GM12878 (cell line): ENCODE data around the gene SCAMP1. TPM values are rescaled to one million over a fixed set of nuclear protein-coding genes. Genes with fewer than 3 reads are reported as not detected.

ENCODE experiments used
- ATAC-seq: fragments of 200-7000 bp; cut with Tn5 transposase; 3 replicates; pipeline ENCODE4 v1.9.1; 2020; ENCODE audit warnings: mild to moderate bottlenecking, moderate library complexity
- BruUV-seq: library from RNA; stranded (reverse); fragments of 400-500 nt; replicated peaks from 2 replicates; lab custom pipeline; 2021; lab: Mats Ljungman, UMichigan
- CTCF ChIA-PET: fragments of 300-600 bp; sonication (Branson Sonifier 250); formaldehyde crosslinking; extraction: SDS; loops from one replicate; lab custom pipeline; 2021; ENCODE audit warnings: inconsistent platforms; lab: Yijun Ruan, JAX
- POLR2A ChIA-PET: fragments of 350-600 bp; formaldehyde crosslinking; extraction: SDS; loops from one replicate; lab custom pipeline; 2021; ENCODE audit warnings: inconsistent platforms; lab: Charles Lee
- RAD21 ChIA-PET: fragments of 300-600 bp; sonication (Branson Sonifier 250); formaldehyde crosslinking; loops from one replicate; lab custom pipeline; 2023; ENCODE audit warnings: antibody characterized with exemption; ENCODE audit not compliant: unreplicated experiment; lab: Charles Lee
- SMC1A ChIA-PET: fragments of 300-600 bp; sonication (Branson Sonifier 250); formaldehyde crosslinking; loops from one replicate; lab custom pipeline; 2023; ENCODE audit not compliant: unreplicated experiment, uncharacterized antibody; lab: Charles Lee
- DNase-seq: peaks from one replicate; pipeline ENCODE4 v3.0.0-alpha.2; 2011; ENCODE audit warnings: low read depth, low spot score
- FAIRE-seq: peaks from 3 replicates; lab custom pipeline; 2011; peaks lifted over from hg19 to GRCh38; lab: Jason Lieb, UNC
- H2AFZ ChIP-seq: 2 replicates; pipeline ENCODE4 v1.6.0; 2011; ENCODE audit warnings: low read depth, low read length, control low read depth; ENCODE audit not compliant: control insufficient read depth
- H3K27ac ChIP-seq: 2 replicates; pipeline ENCODE4 v1.5.1; 2011; ENCODE audit warnings: control low read depth; ENCODE audit not compliant: control insufficient read depth, insufficient read depth
- H3K27me3 ChIP-seq, 2 experiments: replicated peaks in 1 of 2; 2 replicates each; pipeline versions ENCODE4 v1.6.0 to v1.6.1; 2011; ENCODE audit warnings: low read length in 1 of 2; ENCODE audit not compliant: control insufficient read depth in 2 of 2, insufficient read depth in 2 of 2
- H3K36me3 ChIP-seq, 2 experiments: 2 replicates each; pipeline ENCODE4 v1.5.1; 2011; ENCODE audit warnings: low read length in 1 of 2; ENCODE audit not compliant: control insufficient read depth in 2 of 2, insufficient read depth in 2 of 2
- H3K4me1 ChIP-seq: 2 replicates; pipeline ENCODE4 v1.6.1; 2011; ENCODE audit warnings: mild to moderate bottlenecking, low read length, moderate library complexity, mixed read lengths; ENCODE audit not compliant: control insufficient read depth, insufficient read depth
- H3K4me2 ChIP-seq: 2 replicates; pipeline ENCODE4 v1.6.0; 2011; ENCODE audit warnings: control low read depth; ENCODE audit not compliant: control insufficient read depth, insufficient read depth
- H3K4me3 ChIP-seq: fragments of 200-600 bp; sonication (generic); 2 replicates; pipeline ENCODE4 v1.5.1; 2016
- H3K79me2 ChIP-seq: 2 replicates; pipeline ENCODE4 v1.6.0; 2011; ENCODE audit warnings: low read length; ENCODE audit not compliant: control insufficient read depth, insufficient read depth
- H3K9ac ChIP-seq: 2 replicates; pipeline ENCODE4 v1.8.0; 2011; ENCODE audit warnings: low read length, control low read depth, mixed read lengths; ENCODE audit not compliant: control insufficient read depth, insufficient read depth
- H3K9me3 ChIP-seq: replicated peaks from 3 replicates; pipeline ENCODE4 v1.5.1; 2011; ENCODE audit warnings: mild to moderate bottlenecking, low read length; ENCODE audit not compliant: control insufficient read depth, insufficient read depth
- H4K20me1 ChIP-seq: 2 replicates; pipeline ENCODE4 v1.6.0; 2011; ENCODE audit not compliant: control insufficient read depth, insufficient read depth
- EP300 ChIP-seq, 2 experiments: fragments of 150-350 bp in 1 of 2; IDR thresholded peaks; 2 replicates each; pipeline ENCODE4 v1.6.1; 2011 to 2012; ENCODE audit warnings: low read depth in 2 of 2, low read length in 2 of 2, borderline replicate concordance in 1 of 2, improper control_type of control experiment in 1 of 2, inconsistent platforms in 1 of 2; ENCODE audit not compliant: control insufficient read depth in 1 of 2
- IRF5 ChIP-seq: fragments of 450-650 bp; IDR thresholded peaks from 2 replicates; pipeline ENCODE4 v1.6.1; 2017; ENCODE audit warnings: borderline replicate concordance
- JUNB ChIP-seq: IDR thresholded peaks from 2 replicates; pipeline ENCODE4 v1.6.1; 2016; ENCODE audit warnings: antibody characterized with exemption, mild to moderate bottlenecking
- ZNF592 ChIP-seq: fragments of 450-650 bp; IDR thresholded peaks from 2 replicates; pipeline ENCODE4 v1.6.1; 2017; ENCODE audit warnings: mild to moderate bottlenecking, moderate library complexity
- WGBS: methylation state at CpG from one replicate; pipeline ENCODE4 v1.1.6; 2016; ENCODE audit warnings: low lambda C conversion rate; ENCODE audit not compliant: insufficient replicate concordance, insufficient coverage; ENCODE audit errors: missing lambda C conversion rate; 5-methylcytosine and 5-hydroxymethylcytosine counted together
- in situ Hi-C: fragments of 300-500 bp; cut with MboI; formaldehyde crosslinking; loops from 9 replicates; pipeline ENCODE4 v1.14.3; 2018; ENCODE audit warnings: mixed read lengths
- intact Hi-C: fragments of 100-400 bp; cut with micrococcal nuclease; formaldehyde crosslinking; loops from one replicate; pipeline ENCODE4 v1.14.2; 2022; ENCODE audit not compliant: unreplicated experiment
- polyA plus RNA-seq, 11 experiments: library from polyadenylated mRNA; depleted of rRNA in 4 of 11; unstranded in 6 of 11; stranded (reverse) in 5 of 11; fragments of >200 nt; fragmentation: Nextera tagmentation in 4 of 11; fragmentation: Illumina TruSeq in 1 of 11; extraction: Ambion mirVana in 4 of 11; extraction: Trizol in 1 of 11; gene quantifications; 1 replicate in 1 of 11; 2 replicates in 10 of 11; pipeline versions ENCODE4 v1.2.1 to v1.2.3, GENCODE V29; 2011 to 2016; ENCODE audit warnings: inconsistent platforms in 2 of 11, missing spikeins in 2 of 11, low read depth in 1 of 11
- total RNA-seq, 4 experiments: library from RNA; depleted of rRNA in 3 of 4; stranded (reverse); fragments of >200 nt in 3 of 4; fragmentation: Illumina TruSeq in 1 of 4; extraction: Trizol in 1 of 4; gene quantifications; 2 replicates each; pipeline versions ENCODE4 v1.2.1 to v1.2.3, GENCODE V29; 2013 to 2021
- TF ChIP-seq, protein P1 (sequence below): IDR thresholded peaks from 2 replicates; pipeline ENCODE4 v1.6.1; 2012; ENCODE audit warnings: low read depth, low read length, improper control_type of control experiment

Gene SCAMP1
- total and polyA plus RNA-seq, 10 of the 15 experiments (the other 5 are each of a cell fraction or from before 2014, with no cell fraction given), result 6.4 to 27.9 (median 20.0) TPM

DNA sequence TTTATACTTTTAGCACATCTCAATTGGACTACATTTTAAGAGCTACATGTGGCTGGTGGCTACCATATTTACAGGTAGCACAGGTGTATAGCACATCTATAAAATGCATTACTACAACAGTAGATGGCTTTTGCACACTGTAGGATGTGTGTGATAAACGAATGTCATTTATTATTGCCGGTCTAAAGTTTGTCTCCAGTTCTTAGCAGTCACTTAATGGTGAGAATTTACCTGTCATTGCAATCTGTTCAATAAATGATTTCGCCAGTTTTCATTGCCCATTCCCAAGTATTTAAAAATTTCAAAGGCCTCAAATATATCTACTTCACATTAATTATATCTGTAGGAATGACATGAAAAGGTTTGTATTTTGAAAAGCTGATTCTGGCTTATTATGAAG, 15.9 kb downstream of the SCAMP1 start:
- ChIA-PET POLR2A (interaction anchor here (0.5 kb wide), 1 partner anchor 1967 kb away, joined by 3 read pairs; no protein-coding TSS in a partner anchor), CTCF (interaction anchor here (1.4 kb wide), 1 partner anchor 10 kb away, joined by 4 read pairs; no protein-coding TSS in a partner anchor)
- peaks cover 11% of the 10 kb centered on the region for H3K79me2 ChIP-seq
- no peaks in the 10 kb centered on the region for H4K20me1 ChIP-seq
- H3K36me3 ChIP-seq, result no peaks in the 10 kb centered on the region
- H3K4me3 ChIP-seq, result no peak overlapping the region
- no peak for TF ChIP-seq IRF5
- no peak for TF ChIP-seq ZNF592
- no peak for TF ChIP-seq EP300 (IDR thresholded peaks at IDR 0.05; ENCODE audit: borderline replicate concordance in 1 of 2, control insufficient read depth in 1 of 2, low read depth in 2 of 2, low read length in 2 of 2)
- TF ChIP-seq, protein P1, sequence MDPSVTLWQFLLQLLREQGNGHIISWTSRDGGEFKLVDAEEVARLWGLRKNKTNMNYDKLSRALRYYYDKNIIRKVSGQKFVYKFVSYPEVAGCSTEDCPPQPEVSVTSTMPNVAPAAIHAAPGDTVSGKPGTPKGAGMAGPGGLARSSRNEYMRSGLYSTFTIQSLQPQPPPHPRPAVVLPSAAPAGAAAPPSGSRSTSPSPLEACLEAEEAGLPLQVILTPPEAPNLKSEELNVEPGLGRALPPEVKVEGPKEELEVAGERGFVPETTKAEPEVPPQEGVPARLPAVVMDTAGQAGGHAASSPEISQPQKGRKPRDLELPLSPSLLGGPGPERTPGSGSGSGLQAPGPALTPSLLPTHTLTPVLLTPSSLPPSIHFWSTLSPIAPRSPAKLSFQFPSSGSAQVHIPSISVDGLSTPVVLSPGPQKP, result no peak
- no peak for TF ChIP-seq JUNB
- TF ChIP-seq, all 136 proteins: peak for 0
- Histone ChIP-seq H3K27ac (no peak overlapping the region), H3K4me2 (no peak overlapping the region), H3K4me1 (peaks cover 3% of the 10 kb centered on the region; the same call in 1 of the 2 replicates), H2AFZ (no peak overlapping the region), H3K9ac (no peak overlapping the region), H3K9me3 (no peaks in the 10 kb centered on the region), H3K27me3 (no peaks in the 10 kb centered on the region)
- FAIRE-seq (no peak), ATAC-seq (no peak), DNase-seq (no peak)
- BruUV-seq, result no TSS peak
- ChIA-PET RAD21 (no interaction called here), SMC1A (interaction anchor here (0.9 kb wide), 1 partner anchor 92 kb away, joined by 4 read pairs; no protein-coding TSS in a partner anchor)
- intact Hi-C loops, result no loop called here
- WGBS, result 83% methylated on average over 3 of the region's 3 CpGs
- in situ Hi-C loops, result no loop called here
